Activated gamma-delta T cell (primary cell): Measurements from ENCODE around the gene PTPRN2.
"Not testable (repeated sequence)": the region's sequence is repeated elsewhere in the genome, so short reads cannot be mapped to it uniquely, and the experiment has no call there.

Experiments
- DNase-seq: peaks from one replicate; lab custom pipeline; 2025; lab: John Stamatoyannopoulos, UW

The PTPRN2 gene

GRCh38 chr7:157753713-157754415 lies 833.8 kb downstream of the PTPRN2 start:
- no peak for DNase-seq

GRCh38 chr7:157752832-157753291 lies 834.8 kb downstream of the PTPRN2 start:
- DNase-seq, result no peak

- DNase-seq, result no peak
These were observed 835.5 kb downstream of the PTPRN2 start for GRCh38 chr7:157751951-157752673.

- no peak for DNase-seq
These were observed 836.2 kb downstream of the PTPRN2 start for GRCh38 chr7:157751406-157751805.

GRCh38 chr7:157750291-157750690 lies 837.3 kb downstream of the PTPRN2 start:
- no peak for DNase-seq

GRCh38 chr7:157745721-157746709 lies 841.6 kb downstream of the PTPRN2 start:
- DNase-seq, result no peak

GRCh38 chr7:157744786-157745601 lies 842.6 kb downstream of the PTPRN2 start:
- DNase-seq, result no peak

GRCh38 chr7:157743781-157744525 lies 843.7 kb downstream of the PTPRN2 start:
- no peak for DNase-seq

- DNase-seq, result no peak
These were observed 847.3 kb downstream of the PTPRN2 start for GRCh38 chr7:157740251-157740798.

- no peak for DNase-seq
These were observed 848.0 kb downstream of the PTPRN2 start for GRCh38 chr7:157739650-157740049.

GRCh38 chr7:157739031-157739430 lies 848.6 kb downstream of the PTPRN2 start:
- DNase-seq, result no peak

- no peak for DNase-seq
These were observed 849.6 kb downstream of the PTPRN2 start for GRCh38 chr7:157738066-157738460.

- DNase-seq, result no peak
These were observed 850.2 kb downstream of the PTPRN2 start for GRCh38 chr7:157737151-157738065.

- DNase-seq, result no peak
These were observed 851.3 kb downstream of the PTPRN2 start for GRCh38 chr7:157736341-157736740.

- no peak for DNase-seq
These were observed 851.8 kb downstream of the PTPRN2 start for GRCh38 chr7:157735826-157736225.

- DNase-seq, result no peak
These were observed 852.7 kb downstream of the PTPRN2 start for GRCh38 chr7:157734676-157735640.

- not testable (repeated sequence) for DNase-seq
These were observed 853.7 kb downstream of the PTPRN2 start for GRCh38 chr7:157733760-157734395.
